ENCODE measurements around the gene BAG3. TPM values are rescaled to one million over a fixed set of nuclear protein-coding genes. Genes with fewer than 3 reads are reported as not detected.
A peak's percentile ranks its signal among the peaks of the same experiment; 100 is the strongest.

Gene BAG3
- total and polyA plus RNA-seq, 9 of the 15 experiments (the other 6 are each of a cell fraction or from before 2014, with no cell fraction given), result 2.6 to 27.4 (median 7.2) TPM

GRCh38 chr10:119651514-119652360 lies 557 bp downstream of the BAG3 start (continued):
- TF ChIP-seq JUND (IDR thresholded peaks at IDR 0.05; ENCODE audit: borderline replicate concordance, low read depth, low read length) (no peak), JUND (tag; IDR thresholded peaks at IDR 0.05; ENCODE audit: borderline replicate concordance, low read depth, low read length) (no peak), ZNF347 (CRISPR knock-in tag; IDR thresholded peaks at IDR 0.05; ENCODE audit: low read depth) (no peak), KDM5B (IDR thresholded peaks at IDR 0.05; ENCODE audit: insufficient replicate concordance, low read depth, low read length) (peak; percentile 28), ZC3H4 (CRISPR knock-in tag; IDR thresholded peaks at IDR 0.05; ENCODE audit: borderline replicate concordance) (peak; percentile 61; the same call in 1 of the 2 replicates), ZNF408 (CRISPR knock-in tag; IDR thresholded peaks at IDR 0.05; ENCODE audit: low read depth) (no peak), ZNF217 (CRISPR knock-in tag; IDR thresholded peaks at IDR 0.05) (no peak), THRA (IDR thresholded peaks at IDR 0.05) (no peak), ZNF212 (CRISPR knock-in tag; IDR thresholded peaks at IDR 0.05) (no peak), CHD7 (IDR thresholded peaks at IDR 0.05; ENCODE audit: low read depth, low read length) (no peak), PURB (CRISPR knock-in tag; IDR thresholded peaks at IDR 0.05; ENCODE audit: low read depth) (no peak)
